SH-SY5Y (cell line): ENCODE measurements around the gene TBC1D9B.

Experiments used
- GATA2 ChIP-seq: IDR thresholded peaks from 2 replicates; pipeline ENCODE4 v1.6.1; 2011; ENCODE audit warnings: mild to moderate bottlenecking, low read depth, low read length
- GATA3 ChIP-seq: IDR thresholded peaks from 2 replicates; pipeline ENCODE4 v1.6.1; 2011; ENCODE audit warnings: low read depth, mild to moderate bottlenecking, low read length, moderate library complexity

The TBC1D9B gene

DNA sequence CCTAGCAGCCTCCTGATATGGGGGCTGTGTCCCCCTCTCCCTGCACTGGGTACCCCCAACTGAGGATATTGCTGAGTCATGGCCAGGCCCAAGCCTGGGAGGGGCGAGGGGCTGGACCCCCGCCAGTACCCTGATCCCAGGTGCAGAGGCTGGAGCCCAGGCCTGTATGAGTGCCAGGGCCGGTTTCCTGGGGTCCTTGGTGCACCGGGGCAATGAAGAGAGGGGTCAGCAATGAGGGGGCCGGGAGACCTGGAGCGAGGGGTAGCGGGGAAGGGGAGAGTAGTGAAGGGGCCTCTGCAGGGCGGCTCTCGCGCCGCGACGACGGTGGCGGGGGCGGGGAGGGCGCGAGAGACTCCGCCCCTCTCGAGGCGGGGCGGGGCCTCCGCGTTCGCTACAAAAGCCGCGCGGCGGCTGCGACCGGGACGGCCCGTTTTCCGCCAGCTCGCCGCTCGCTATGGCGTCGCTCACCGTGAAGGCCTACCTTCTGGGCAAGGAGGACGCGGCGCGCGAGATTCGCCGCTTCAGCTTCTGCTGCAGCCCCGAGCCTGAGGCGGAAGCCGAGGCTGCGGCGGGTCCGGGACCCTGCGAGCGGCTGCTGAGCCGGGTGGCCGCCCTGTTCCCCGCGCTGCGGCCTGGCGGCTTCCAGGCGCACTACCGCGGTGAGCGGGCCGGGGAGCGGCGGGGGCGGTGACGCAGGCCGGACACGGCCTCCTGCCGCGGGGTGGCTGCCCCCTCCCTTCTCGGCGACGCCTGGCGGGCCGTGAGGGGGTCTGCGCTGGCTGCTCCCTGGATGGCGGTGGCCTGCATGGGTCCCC, 87.0 kb downstream of the TBC1D9B start, which contains the start of gene SQSTM1:
Gene SQSTM1 (plus strand): TSS at position 423 of the 815 bp plus-strand sequence. CDS start 32 bp downstream, at position 455.
- TF ChIP-seq GATA3 (no peak), GATA2 (no peak)

DNA sequence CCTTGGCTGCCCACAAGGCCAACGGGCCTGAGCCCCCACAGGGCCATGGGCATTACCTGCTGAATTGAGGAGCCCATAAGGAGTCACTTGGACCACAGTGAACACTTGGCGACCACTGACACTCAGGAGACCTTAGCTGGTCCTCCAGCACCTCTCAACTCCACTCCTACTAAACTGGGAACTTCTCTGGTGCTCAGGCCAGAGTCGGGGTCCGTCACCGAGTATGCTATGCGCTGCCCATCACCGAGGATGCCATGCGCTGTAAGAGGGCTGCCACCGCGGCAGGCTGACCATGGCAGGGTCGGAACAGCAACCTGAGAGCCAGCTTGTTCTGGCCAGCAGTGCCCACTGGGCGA, 87.6 kb downstream of the TBC1D9B start:
- TF ChIP-seq GATA3 = no peak
- TF ChIP-seq GATA2 = no peak

DNA sequence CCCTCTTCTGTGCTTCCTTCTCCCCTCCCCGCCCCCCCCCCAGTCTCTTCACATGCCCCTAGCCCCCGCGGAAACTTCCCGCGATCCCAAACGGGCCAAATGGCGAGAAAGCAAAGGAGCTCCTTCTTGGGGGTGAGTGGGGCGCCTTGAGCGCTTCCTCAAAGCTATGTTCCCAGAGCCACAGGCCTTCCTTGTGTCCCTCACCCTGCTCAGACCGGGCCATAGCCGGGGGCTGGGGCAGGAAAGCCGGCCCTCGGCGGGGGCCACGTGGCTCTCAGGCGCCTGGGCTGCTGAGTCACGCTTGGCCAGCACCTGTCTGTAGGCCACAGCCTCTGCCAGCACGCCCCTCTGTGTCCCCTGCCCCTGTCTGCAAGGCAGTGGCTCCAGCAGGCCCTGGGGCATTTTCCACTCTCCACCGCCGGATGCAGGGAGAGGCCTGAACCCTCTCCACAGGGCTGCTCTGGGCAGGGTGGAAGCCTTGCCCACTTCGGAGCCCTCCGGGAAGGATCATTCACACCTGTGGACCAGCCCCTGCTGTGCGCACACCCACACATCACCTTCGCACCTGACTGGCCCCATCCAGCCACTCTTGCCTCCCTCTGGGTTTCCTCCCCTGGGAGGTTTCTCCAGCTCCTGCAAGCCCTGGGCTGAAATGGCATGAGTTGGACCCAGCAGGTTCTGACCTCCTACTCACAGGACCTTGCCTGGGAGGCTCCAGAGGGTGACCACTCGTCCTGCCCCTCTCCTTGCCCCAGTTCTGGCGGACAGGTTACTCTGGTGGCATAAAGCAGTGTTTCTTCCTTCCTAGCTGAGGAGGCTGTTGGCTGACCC, 88.2 kb downstream of the TBC1D9B start:
- TF ChIP-seq GATA3 (no peak), GATA2 (no peak)

DNA sequence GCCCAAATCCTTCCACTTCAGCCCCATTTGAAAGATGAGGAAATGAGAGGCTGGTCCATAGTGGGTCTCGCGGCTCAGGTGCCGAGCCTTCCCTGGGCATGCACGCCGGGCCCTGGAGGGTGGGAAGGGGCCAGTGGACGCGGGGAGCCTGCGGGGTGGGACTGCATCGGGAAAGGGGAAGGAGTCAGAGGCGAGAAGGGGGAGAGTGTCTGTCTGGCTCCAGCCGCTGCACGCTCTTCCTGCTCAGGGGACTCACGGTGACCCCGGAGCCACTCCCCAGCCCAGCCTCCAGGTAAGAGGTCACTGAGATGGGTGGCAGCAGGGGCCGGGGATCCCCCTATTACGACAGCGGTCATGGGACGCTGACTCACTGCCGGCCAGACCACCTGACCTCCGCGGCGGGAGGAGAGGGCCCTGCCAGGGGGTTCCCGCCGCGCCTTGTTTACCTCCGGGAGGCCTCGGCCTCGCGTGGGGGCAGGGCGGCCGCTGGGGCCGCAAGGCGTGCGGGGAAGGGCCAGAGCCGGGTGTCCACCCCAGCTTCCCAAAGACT, 88.9 kb downstream of the TBC1D9B start:
- no peak for TF ChIP-seq GATA3
- no peak for TF ChIP-seq GATA2

DNA sequence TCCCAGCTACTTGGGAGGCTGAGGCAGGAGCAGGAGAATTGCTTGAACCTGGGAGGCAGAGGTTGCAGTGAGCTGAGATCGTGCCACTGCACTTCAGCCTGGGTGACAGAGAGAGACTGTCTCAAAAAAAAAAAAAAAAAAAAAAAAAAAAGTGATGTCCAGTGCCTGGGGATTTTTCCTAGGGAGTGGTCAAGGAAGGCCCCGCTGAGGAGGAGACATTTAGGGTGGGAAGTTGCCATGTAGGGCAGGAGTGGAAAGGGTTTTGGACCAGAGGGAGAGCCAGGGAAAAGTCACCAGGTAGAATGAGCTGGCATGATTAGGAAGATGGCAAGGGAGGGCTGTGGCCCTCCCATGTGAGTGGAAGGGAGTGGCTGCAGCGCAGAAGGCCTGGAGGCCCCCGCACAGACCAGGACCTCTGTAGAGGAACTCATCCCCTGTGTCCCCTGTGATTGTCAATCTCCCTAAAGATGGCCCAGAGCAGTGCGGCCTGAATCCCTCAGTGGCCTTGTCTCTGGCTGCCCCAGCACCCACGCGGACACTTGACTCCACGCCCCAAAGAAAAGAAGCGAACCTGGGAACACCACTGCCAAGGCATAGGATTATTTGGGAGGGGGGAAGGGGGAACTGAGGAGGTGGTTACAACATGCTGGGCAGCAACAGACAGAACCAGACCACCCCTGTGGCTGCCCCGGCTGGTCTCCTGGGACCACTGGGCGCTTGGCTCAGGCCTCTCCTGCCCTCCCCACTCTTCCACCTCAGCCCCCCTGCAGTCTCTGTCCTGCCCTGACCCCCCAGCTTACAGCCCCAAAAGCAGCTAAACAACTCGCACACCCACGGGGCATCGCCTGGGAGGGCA, 89.6 kb downstream of the TBC1D9B start:
- TF ChIP-seq GATA2 (no peak), GATA3 (no peak)

DNA sequence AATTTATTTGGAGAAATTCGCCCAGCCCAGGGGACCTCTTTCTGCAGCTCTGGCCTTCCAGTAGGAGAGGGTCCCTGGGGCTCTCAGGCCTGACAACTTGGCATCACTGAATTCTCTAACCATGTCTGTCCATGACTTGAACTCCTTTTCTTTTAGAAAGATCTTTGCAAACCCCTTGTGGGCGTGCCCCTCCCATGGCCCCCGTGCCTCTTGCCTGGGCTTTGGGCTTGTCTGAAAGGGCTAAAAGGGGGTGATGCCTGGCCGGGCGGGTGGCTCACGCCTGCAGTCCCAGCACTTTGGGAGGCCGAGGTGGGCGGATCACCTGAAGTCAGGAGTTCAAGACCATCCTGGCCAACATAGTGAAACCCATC, 90.2 kb downstream of the TBC1D9B start:
- TF ChIP-seq GATA2 (no peak), GATA3 (no peak)

DNA sequence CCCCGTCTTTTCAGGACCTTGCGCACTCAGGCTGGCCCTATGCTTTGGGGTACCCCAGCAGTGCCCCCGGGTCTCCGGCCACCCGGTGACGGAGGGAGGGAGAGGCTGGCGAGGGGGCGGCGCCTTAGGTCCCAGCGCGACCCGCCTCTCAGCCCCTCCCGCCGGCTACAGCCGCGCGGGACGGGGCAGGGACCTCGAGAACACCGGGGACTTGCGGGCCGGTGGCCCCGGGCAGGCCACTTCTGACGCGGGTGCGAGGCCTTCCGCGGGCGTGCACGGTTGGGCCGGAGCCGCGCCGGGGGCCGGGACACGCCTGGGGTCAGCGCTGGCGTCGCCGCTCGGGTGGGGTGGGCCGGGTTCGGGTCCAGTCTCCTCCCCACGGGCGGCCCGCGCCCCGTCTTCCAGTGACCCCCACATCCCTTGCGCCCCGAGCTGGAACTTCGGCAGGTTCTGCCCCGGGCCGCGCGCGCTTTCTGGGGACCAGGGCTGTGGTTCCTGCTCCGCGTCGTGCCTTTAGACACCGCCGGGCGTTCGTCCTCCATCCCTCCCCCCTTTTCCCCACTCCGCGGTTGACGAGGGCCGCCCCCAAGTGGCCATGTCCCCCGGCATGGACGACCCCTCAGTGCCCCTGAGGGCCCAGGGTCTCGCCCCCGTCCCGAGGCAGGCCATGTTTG, 90.8 kb downstream of the TBC1D9B start:
- TF ChIP-seq GATA2 (no peak), GATA3 (no peak)

DNA sequence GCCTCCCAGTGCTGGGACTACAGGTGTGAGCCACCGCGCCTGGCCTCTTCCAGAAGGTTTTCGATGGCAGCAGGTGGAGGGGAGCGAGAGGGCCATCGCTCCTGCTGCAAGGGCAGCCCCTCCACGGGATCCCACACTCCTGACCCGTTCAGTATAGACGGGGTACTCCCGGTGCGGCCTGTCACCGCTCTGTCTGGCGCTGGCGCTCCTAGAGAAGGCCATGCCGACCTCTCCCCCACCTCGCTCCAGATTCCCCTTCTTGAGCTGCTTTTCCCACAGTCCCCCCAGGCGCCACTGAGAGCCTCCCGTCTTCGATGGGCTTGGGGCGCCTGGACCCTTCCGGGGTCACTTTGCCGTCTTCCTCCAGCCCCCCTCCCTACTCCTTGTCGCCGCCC, 91.3 kb downstream of the TBC1D9B start:
- TF ChIP-seq GATA2 = no peak
- TF ChIP-seq GATA3 = no peak

DNA sequence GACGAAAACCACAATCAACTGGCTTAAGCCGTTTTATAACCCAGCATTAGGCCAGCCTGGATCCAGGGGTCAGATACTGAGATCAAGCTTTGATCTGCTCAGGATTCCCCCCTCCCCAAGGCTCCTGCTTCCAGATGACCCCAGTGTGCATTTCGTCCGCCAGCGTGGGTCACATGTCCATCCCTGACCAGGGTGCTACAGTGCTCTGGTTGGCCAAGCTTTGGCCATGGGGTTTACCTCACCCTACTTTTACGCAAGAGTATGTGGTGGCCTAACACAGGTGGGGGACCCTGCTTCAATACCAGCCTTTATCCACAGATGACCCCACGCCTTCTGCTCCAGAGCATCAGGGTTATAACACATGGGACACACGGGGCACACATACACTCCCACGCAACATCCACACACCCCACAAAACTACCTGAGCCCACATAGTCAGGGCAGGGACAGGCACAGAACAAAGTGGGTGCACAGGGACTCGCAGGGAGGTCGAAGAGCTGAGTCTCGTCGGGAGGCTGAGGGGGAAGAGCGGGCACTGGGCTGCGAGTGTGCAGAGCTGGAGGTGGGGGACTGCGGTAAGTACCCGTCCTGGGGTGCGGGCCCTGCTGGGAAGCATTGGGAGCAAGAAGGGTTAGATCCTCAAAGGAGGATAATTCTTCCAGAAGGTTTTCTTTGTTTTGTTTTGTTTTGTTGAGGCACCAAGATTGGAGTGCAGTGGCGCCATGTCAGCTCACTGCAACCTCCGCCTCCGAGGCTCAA, 92.0 kb downstream of the TBC1D9B start:
- TF ChIP-seq GATA2 = no peak
- TF ChIP-seq GATA3 = no peak

DNA sequence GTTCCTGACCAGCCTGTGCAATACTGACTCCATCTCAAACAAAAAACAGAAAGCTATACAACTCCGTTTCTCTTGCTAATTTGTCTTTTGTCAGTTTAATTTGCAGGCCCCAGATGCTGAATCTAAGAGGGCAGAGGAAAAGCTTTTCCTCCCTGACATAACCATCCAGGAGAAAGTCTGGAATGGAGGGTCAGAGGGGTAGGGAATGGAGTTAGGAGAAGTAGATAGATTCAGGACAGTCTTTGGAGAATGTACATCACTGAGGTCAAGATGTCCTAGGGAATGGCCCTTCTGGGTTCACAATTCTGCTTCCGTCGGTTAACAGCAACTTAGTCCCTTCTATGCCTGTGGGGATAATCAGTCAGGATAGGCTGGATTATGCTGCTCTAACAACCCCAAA, 93.6 kb downstream of the TBC1D9B start:
- TF ChIP-seq GATA3 (no peak), GATA2 (no peak)

DNA sequence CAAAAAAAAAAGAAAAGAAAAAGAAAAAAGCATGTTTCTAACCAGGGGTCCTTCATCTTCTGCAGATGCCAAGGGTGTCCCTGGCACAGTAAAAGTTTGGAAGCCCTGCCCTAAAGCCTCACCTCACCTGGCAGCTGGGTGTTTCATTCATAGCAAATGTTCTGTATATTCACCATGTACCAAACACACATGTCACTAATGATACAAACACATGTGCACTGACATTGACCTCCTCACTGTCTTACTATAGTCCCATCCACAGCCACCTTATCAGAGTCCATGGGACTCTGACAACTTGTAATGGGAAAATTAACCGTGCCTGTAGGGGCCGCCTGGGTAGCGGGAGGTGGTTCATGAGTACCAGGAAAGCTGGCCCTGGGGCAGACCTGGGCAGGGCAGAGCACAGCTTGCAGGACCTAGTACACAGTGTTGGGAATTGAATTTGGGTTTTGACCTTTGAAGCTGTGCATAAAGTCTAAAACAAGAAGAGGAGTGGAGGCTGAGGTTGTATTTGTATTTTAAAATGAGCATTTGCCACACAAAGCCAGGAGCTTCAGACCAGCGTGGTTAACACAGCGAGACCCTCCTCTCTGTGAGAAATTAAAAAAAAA, 94.6 kb downstream of the TBC1D9B start:
- TF ChIP-seq GATA2 (no peak), GATA3 (no peak)

DNA sequence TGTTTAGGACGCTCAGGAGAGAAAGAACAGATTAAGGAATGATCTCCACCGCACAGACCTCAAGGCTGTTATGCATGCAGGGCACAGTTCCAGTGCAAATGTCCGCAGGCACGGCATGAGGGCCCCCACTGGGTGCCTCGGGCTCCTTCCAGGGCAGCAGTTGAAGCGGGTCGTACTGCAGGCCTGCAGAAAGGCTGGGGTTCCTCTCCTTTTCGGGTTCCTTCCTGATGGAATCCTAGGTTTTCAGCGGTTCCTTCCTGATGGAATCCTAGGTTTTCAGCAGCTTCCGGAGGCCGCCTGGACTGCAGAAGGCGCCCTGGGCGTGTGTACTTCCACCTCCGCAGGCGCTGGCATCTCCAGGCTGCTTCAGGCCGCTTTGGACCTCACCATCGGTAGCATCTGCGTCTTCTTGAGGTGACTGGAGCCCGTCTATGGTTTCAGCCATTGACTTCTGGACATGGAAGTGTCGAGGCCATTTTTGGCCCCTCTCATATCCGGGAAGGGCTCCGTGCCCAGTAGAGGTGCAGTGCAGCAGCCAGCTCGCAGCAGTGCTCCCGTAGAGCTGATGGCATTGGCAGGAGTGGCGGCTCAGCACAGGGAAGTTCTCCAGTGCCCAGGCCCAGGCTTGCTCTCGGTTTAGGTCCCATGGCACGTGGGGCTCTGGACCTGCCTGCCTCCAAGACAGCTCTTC, 95.4 kb downstream of the TBC1D9B start:
- TF ChIP-seq GATA2 (no peak), GATA3 (no peak)
